ENCODE data around the gene TMTC3.

DNA sequence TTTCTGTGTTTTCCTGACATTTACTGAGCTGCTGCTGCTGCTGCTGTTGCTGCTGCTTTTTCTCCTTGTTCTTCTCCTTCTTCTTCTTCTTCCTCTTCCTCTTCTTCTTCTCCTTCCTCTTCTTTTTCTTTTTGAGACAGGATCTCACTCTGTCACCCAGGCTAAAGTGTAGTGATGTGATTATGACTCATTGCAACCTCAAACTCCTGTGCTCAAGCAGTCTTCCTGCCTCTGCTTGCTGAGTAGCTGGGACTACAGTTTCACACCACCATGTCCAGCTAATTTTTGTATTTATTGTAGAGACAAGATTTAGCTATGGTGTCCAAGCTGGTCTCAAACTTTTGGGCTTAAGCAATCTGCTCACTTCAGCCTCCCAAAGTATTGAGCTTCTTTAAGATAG is 95.8 kb downstream of the TMTC3 start:
- TF ChIP-seq, protein P1, sequence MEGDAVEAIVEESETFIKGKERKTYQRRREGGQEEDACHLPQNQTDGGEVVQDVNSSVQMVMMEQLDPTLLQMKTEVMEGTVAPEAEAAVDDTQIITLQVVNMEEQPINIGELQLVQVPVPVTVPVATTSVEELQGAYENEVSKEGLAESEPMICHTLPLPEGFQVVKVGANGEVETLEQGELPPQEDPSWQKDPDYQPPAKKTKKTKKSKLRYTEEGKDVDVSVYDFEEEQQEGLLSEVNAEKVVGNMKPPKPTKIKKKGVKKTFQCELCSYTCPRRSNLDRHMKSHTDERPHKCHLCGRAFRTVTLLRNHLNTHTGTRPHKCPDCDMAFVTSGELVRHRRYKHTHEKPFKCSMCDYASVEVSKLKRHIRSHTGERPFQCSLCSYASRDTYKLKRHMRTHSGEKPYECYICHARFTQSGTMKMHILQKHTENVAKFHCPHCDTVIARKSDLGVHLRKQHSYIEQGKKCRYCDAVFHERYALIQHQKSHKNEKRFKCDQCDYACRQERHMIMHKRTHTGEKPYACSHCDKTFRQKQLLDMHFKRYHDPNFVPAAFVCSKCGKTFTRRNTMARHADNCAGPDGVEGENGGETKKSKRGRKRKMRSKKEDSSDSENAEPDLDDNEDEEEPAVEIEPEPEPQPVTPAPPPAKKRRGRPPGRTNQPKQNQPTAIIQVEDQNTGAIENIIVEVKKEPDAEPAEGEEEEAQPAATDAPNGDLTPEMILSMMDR (IDR thresholded peaks at IDR 0.05) = no peak
- no peak for TF ChIP-seq POLR2A (IDR thresholded peaks at IDR 0.05)
